Stomach (tissue), 4 donors: ENCODE results near the gene CDH26.

Experiments
- EP300 ChIP-seq: sonication (generic); formaldehyde crosslinking; IDR thresholded peaks from one replicate; pipeline ENCODE4 v1.6.1; 2017; ENCODE audit warnings: antibody characterized with exemption
- POLR2A ChIP-seq, 4 donors: fragments of 450-650 bp; IDR thresholded peaks; one replicate each; pipeline ENCODE4 v1.6.1; 2016; ENCODE audit warnings: antibody characterized with exemption in 4 of 4, control low read depth in 2 of 4, mild to moderate bottlenecking in 1 of 4, moderate library complexity in 1 of 4
- POLR2AphosphoS5 ChIP-seq, 3 donors: sonication (generic); formaldehyde crosslinking; IDR thresholded peaks; one replicate each; pipeline ENCODE4 v1.6.1; 2016; ENCODE audit warnings: antibody characterized with exemption in 3 of 3
- TF ChIP-seq, protein P1 (sequence below), 7 experiments: fragments of 450-650 bp in 4 of 7; fragments of 200-600 bp in 3 of 7; sonication (generic) in 3 of 7; IDR thresholded peaks; one replicate each; pipeline ENCODE4 v1.5.1; 2016 to 2019; ENCODE audit warnings: antibody characterized with exemption in 7 of 7, control low read depth in 2 of 7, mild to moderate bottlenecking in 1 of 7

DNA sequence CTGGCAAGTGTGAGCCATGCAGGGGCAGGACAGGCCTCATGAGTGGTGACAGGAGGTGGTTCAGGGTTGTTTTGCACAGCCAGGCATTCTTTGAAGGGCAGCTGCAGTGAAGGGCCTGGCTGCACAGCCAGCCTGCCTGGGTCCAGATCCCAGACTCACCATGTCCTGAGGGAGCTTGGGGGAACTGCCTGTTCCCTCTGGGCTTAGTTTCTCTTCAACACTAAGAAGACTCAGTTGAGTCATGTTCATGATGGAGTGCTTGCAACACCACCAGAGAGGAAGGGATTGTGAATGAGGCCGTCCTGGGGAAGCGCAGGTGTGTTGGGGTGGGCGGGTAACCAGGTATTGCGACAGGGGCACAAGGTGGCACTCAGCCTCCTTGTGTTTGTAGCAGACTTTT, 102.4 kb downstream of the CDH26 start:
- TF ChIP-seq, protein P1, sequence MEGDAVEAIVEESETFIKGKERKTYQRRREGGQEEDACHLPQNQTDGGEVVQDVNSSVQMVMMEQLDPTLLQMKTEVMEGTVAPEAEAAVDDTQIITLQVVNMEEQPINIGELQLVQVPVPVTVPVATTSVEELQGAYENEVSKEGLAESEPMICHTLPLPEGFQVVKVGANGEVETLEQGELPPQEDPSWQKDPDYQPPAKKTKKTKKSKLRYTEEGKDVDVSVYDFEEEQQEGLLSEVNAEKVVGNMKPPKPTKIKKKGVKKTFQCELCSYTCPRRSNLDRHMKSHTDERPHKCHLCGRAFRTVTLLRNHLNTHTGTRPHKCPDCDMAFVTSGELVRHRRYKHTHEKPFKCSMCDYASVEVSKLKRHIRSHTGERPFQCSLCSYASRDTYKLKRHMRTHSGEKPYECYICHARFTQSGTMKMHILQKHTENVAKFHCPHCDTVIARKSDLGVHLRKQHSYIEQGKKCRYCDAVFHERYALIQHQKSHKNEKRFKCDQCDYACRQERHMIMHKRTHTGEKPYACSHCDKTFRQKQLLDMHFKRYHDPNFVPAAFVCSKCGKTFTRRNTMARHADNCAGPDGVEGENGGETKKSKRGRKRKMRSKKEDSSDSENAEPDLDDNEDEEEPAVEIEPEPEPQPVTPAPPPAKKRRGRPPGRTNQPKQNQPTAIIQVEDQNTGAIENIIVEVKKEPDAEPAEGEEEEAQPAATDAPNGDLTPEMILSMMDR (IDR thresholded peaks at IDR 0.05), result no peak
- TF ChIP-seq POLR2A (IDR thresholded peaks at IDR 0.05), result no peak
- TF ChIP-seq EP300, result no peak
- TF ChIP-seq POLR2AphosphoS5 (IDR thresholded peaks at IDR 0.05), result no peak
